Endometrial microvascular endothelial cells (primary cell): ENCODE measurements around the gene CEP57. TPM values are rescaled to one million over a fixed set of nuclear protein-coding genes. Genes with fewer than 3 reads are reported as not detected.

Experiments
- in situ Hi-C: cut with HindIII; loops from 2 replicates; pipeline ENCODE4 v1.10.0; 2017; ENCODE audit warnings: low sequenced_read_pairs, low pct_unique_long_range_greater_than_20kb; ENCODE audit errors: inconsistent ontology term
- total RNA-seq: library from RNA; depleted of rRNA; stranded (reverse); fragments of >200 nt; gene quantifications from one replicate; pipeline ENCODE4 v1.2.3, GENCODE V29; 2015; ENCODE audit errors: inconsistent ontology term

The CEP57 gene
- 21.4 TPM for total RNA-seq

DNA sequence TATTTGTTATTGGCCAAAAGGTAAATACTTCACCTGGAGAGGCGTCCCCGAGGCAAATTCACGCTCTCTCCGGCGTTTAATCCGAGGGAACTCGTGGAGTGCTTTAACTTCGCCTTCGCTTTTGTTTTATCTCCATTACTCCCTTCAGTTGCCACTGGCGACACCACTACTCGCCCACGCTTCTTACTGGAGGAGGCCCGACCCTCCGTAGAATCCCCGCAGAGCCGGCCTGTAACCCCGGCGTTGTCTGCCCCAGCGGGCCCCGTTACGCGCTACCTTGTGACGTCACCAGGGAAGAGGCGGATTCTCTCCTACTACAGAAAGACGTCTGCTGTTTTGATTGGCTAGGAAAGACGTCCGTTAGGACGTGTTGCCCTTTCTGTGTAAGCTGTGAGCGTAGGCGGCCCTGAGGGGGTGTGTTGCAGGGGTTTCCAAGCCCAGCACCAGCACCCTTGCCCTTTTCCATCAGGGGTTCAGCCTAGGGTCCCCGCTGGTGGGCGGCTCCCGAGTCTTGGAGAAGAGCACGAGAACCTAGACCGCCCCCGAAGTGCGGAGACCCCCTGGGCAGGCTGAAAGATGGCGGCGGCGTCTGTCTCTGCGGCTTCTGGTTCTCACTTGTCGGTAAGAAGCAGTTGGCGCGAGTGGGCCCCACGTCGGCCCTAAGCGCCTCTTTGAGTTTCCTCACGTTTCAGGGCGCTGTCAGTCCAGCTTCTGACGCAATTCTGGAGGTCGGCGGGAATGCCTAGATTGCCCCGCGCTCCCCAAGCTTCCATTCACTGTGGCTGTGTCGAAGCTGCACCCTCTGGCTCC, at the start of gene CEP57:
CEP57 (plus strand) TSS at position 376 of the 810 bp plus-strand sequence; CDS start at position 577, 201 bp downstream.
- in situ Hi-C loops, result no loop called here

- in situ Hi-C loops, result no loop called here
These were observed 40.2 kb upstream of the CEP57 start for GRCh38 chr11:95750101-95750500.

- in situ Hi-C loops, result no loop called here
These were observed 38.8 kb upstream of the CEP57 start for GRCh38 chr11:95751515-95751914.

- in situ Hi-C loops, result no loop called here
These were observed 29.4 kb upstream of the CEP57 start for GRCh38 chr11:95760941-95761340.

DNA sequence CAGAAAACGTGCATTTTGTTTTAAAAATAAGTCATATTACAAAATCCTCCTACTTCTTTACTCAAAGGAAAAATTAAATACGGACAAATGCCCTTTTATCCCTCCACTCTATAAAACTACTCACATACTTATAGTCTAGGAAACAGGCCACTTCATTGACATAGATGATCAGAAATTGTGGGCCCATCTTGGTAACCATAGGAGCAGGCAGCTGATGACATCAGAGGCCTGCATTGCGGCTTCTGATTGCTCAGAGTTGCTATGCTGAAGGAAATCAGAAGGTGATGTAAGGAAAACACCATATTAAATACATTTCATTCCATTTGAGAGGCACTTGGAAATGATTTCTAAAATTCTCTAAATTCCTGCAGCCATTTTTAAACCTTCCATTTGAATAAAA, 27.8 kb upstream of the CEP57 start:
- in situ Hi-C loops, result no loop called here

- in situ Hi-C loops, result no loop called here
These were observed 25.9 kb upstream of the CEP57 start for GRCh38 chr11:95764267-95764898.

DNA sequence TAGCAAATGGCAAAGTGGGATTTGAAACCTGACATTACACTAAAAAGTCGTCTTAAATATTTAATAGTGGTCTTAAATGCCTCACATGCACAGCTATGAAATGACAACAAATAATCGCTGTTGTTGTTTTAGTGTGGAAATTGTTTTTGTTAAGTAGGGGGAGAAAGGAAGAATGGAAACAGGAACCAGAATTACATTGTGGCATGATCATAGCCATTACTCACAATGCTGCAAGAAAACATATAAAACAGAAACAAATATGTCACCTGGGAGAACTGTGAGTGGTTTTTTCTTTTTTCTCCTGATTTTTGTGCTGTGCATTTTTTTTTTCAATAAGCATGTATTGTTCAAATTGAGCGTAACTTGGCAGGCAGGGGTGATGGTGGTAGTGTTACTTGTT, 23.6 kb upstream of the CEP57 start:
- in situ Hi-C loops, result no loop called here

DNA sequence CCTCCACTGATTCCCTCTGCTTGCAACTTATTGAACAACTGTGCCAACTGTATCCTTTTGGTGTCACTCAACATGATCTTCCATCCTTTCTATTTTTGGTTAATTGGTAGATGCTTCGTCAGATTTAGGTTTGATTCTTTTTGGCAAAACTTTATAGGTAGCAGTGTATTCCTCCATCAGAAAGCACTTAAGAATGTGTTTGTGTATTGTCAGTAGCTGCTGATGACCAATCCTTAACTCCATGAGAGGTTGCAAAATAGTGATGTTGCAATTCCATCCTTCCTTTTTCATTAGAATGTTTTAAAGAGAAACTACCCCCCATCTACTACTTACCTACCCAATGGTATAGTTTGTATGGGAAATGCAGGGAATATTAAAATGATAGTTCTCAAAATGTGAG, 22.8 kb upstream of the CEP57 start:
- in situ Hi-C loops, result no loop called here

- in situ Hi-C loops, result no loop called here
These were observed 21.8 kb upstream of the CEP57 start for GRCh38 chr11:95768521-95768920.

DNA sequence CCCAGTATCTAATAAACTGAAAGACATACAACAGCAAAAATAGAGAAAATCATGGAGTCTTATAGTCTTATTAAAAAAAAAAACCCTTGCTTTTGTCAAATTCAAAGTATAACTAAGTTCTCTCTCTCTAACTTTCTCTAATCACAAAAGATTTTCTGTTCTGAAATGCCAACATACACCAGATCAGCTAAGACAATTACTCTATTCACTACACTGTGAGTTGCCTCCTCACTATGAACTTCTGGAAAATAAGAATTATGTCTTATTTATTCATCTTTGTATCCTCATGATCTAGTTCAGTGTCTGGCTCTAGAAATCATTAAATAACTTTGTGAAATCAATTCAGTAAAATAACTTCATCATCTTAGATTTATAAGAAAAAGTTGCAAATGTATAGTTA, 13.4 kb upstream of the CEP57 start:
- in situ Hi-C loops, result no loop called here

- in situ Hi-C loops, result no loop called here
These were observed 11.6 kb upstream of the CEP57 start for GRCh38 chr11:95778699-95779098.

GRCh38 chr11:95780544-95780943, 9.8 kb upstream of the CEP57 start:
- in situ Hi-C loops, result no loop called here

DNA sequence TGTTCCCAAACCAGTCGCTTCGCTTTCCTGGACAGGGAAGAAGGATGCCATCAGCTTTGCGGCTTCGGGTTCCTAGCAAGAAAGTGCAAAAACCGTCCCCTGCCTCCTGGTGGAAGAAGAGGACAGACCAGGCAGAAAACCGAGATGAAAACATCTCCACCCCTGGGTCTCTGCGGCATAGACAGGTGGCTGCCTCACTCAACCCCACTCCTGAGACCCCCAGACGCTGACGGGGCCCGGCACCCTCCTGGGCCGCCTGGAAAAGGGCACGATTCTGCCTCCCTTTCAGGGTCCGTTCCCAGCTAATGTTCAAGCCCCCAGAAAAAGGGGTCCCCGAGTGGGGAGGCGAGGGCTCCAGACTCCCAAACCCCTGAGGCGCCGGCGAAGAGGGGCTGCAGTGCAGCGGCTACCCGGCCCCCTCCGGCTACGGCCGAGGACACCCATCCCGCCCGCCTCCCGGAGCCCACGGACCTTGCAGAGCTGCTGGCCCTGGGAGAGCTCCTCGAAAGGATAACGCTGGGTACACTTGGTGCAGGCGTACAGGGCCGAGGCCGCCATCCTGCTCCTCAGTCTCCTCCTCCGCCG, 1.3 kb upstream of the CEP57 start:
- in situ Hi-C loops, result no loop called here

DNA sequence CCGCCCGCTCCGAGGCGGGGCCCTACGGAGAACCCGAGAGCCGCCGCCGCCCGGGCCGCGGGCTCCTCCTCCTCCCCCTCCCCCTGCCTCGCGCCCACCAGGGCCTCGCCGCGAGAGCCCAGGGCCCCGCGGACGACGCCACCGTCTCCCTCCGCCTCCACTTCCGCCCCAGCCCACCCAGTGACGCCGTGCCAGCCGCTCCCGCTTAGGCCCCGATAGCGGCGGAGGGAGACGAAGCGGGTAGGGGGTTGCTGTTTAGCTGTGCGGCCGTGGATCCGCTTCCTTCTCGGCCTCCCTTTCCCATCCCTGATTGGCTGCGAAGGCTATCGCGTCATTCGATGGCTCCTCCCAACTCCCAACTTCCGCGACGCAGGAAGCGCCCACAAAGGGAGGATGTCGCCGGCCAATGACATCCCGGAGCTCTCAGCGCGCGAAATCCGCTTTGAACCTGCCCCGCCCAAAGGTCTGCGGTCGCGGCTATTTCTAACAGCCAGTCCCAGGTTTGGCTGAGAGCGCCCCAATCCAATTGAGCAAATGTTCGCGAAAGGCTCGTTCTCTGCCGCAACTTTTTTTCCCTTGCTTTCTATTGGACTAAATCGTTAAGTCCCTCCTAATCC, 684 bp upstream of the CEP57 start, which contains the start of gene FAM76B:
FAM76B (minus strand) TSS at position 277 of the 617 bp plus-strand sequence. CDS start 304 bp downstream, outside the sequence.
- in situ Hi-C loops, result no loop called here

DNA sequence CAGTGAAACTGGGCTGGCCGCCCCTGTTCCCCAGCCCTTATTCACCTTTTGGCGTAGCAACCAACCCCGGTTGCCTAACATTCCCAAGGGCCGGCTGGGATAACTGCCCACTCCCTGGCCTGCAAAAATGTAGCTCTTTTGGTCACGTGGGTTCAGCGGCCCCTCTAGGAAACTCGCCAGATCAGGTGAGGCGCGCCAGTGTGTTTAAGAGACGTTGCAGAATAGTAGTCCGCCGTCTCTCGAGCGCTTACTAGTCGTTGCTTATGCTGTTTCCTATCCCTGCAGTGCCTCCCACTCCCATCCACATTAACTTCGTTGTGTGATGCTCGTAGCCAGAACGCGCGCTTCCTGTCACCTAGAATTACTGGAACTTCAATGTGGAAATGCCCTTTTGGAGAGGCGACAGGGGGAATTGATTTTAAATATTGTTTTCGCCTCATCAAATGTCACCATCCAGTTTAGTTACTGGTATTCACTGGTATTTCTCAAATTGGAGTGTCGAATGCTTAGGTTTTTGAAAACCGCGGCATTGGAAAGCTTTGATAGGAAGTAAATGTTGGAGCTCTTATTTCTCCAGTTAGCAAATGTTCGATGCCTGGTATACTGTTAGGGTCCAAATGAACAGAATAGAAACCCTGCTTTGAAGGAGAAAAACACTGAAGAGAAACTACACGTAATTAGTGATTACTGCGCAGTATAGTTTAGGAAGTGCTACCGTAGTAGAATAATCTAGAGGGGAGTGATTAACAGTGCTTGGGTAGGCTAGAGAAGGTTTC, 823 bp downstream of the CEP57 start:
- in situ Hi-C loops, result no loop called here

DNA sequence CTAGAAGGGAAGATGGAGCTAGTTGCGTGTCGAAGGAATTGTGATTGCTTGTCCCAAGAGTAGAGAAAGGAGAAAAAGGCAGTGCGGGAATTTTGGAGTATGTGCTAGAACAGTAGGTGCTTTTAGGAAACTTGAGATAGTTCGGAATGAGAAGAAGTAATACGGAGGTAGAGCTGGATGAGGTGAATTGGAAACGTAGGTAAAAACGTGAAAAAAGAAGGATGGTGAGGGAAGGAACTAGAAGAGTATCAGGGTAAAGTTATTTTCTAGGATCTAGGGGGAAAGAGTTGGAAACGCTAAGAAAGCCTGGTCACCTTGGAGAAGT, 1.4 kb downstream of the CEP57 start:
- in situ Hi-C loops, result no loop called here

DNA sequence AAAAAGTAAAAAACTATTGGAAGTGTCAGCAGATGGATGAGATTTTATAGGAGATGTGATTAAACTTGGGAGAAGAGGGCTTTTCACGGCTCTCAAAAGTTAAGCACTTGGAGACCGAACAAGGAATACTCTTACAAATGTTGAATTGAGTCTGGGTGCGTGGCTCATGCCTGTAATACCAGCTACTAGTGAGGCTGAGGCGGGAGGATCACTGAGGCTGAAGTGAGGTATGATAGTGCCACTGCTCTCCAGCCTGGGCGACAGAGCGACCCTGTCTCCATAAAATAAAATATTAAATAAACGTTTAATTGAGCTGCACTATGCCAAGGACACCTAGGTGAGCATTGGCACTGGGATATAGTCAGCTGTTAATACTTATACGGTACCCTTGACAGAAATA, 1.9 kb downstream of the CEP57 start:
- in situ Hi-C loops, result no loop called here

- in situ Hi-C loops, result no loop called here
These were observed 2.4 kb downstream of the CEP57 start for GRCh38 chr11:95792700-95793099.

- in situ Hi-C loops, result no loop called here
These were observed 2.8 kb downstream of the CEP57 start for GRCh38 chr11:95793116-95793515.
